GM12892 (cell line): ENCODE data around the gene ATP8B3.
A peak's percentile ranks its signal among the peaks of the same experiment; 100 is the strongest.

ENCODE experiments used
- DNase-seq: peaks from one replicate; pipeline ENCODE4 v3.0.0; 2011; ENCODE audit not compliant: insufficient read length
- FAIRE-seq: peaks from 2 replicates; lab custom pipeline; 2011; peaks lifted over from hg19 to GRCh38; lab: Jason Lieb, UNC
- POLR2A ChIP-seq: IDR thresholded peaks from 2 replicates; pipeline ENCODE4 v1.6.1; 2011; ENCODE audit warnings: low read depth, low read length, control low read depth
- POLR2AphosphoS5 ChIP-seq: IDR thresholded peaks from 2 replicates; pipeline ENCODE4 v1.6.1; 2011; ENCODE audit warnings: low read depth, low read length, control low read depth
- TAF1 ChIP-seq: IDR thresholded peaks from 2 replicates; pipeline ENCODE4 v1.6.1; 2011; ENCODE audit warnings: low read depth, mild to moderate bottlenecking, control low read depth, low read length, borderline replicate concordance

Gene ATP8B3

DNA sequence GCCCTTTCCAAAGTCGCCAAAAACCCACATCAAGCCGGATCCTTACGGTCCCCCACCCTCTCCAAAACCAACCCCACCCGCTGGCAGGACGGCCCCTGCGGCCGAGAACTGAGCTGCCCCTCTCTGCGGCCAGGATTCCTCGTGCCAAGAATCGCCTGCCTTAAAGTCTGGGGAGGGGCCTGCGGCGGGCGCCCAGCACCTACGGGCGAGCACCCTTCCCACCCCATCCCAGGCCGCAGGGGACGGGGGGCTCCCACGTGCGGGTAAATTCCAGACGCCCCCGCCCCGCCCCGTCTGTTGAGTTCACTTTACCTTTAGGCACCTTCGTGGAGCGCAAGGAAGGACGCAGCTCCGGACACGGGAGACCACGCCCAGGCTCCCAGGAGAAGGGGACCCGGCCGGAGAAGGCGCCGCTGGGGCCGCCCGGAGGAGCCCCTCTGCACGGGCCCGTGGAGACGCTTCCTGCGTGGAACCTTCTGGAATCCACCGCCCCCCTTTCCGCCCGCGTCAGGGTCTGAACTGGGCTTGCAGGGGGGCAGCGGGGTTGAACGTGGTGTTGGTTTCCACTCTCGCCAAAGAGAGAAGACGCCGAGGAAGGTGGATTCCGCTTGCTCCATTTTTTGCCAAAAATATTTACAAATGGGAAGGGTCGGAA is 36.0 kb downstream of the ATP8B3 start:
- FAIRE-seq (no peak), DNase-seq (no peak)
- no peak for TF ChIP-seq POLR2AphosphoS5
- TF ChIP-seq POLR2A: no peak
- TF ChIP-seq TAF1: no peak

DNA sequence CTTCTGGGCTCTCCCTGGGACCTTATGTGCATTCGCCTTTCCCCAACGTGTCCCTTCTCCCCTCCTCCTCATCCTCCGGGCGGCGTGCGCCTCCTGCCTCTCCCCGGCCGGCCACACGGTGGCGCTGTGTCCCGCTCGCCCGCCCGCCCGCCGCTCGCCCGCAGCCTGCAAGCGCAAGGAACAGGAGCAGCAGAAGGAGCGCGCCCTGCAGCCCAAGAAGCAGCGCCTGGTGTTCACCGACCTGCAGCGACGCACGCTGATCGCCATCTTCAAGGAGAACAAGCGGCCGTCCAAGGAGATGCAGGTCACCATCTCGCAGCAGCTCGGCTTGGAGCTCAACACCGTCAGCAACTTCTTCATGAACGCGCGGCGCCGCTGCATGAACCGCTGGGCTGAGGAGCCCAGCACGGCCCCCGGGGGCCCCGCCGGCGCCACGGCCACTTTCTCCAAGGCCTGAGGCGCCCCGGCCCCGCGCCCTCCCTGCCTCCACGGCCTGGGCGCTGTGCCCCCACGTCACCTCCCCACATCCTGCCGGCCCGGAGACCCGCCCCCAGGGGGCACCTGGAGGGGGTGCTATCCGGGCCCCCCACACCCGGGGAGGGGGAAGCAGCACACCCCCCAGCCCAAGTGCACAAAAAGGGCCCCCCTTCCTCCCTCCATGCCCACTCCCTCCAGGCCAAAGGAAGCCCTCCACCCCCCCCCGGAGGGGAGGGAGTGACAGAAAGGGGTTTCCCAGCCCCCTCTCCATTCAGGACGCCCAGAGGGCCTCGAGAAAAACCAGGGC is 36.9 kb downstream of the ATP8B3 start:
- no peak for FAIRE-seq
- no peak for DNase-seq
- TF ChIP-seq POLR2A (no peak), POLR2AphosphoS5 (no peak), TAF1 (no peak)

DNA sequence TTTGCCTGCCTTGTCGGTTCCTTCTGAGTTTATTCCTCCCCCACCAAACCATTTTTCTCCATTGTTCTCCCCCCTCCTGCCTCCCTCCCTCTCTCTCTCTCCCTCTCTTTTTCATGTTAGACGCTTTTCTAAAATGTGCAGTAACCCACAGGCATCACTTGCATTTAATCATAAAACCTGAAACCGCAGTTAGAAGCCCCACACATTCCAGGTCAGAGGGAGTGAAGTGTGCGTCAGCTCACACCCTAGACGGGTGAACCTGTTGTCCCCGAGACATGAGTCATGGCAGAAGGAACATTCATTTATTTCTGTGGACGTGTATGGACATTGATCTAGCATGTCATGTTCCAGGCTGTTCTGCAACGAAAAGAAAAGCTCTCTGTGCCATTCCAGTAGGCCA is 38.9 kb downstream of the ATP8B3 start:
- TF ChIP-seq POLR2AphosphoS5: no peak
- no peak for TF ChIP-seq POLR2A
- no peak for TF ChIP-seq TAF1
- DNase-seq (no peak), FAIRE-seq (no peak)

DNA sequence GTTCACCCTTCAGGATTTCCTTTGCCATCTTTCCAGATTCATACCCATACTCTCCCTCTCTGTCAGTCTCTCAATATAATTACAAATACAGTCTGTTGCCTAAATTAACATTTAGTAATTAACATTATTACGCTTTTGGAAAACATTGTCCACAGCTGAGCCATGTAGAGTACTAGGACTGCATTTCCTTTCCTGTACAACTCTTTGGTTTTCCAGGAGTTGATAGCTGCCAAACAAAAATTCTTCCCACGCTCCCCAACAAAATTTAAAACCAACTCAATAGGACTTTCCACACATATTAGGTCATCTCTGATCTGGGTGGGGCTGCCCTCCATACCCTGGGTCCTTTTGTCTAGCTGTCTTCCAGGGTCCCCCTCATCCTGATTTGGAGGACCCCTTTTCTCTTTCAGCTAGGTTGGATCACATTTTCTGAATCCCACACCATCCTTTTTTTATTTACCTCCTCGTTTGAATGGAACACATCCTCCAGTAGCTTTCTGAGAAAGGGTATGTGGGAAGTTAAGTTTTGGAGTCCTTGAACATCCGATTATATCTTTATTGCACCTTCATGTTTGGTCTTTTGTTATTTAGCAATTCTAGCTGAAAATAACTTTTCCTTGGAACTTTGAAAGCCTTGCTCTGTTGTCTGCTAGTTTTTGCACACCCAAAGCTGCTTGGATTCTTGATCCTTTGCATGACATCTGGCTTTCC is 41.1 kb downstream of the ATP8B3 start:
- DNase-seq (no peak), FAIRE-seq (no peak)
- TF ChIP-seq POLR2A (no peak), TAF1 (no peak), POLR2AphosphoS5 (no peak)

DNA sequence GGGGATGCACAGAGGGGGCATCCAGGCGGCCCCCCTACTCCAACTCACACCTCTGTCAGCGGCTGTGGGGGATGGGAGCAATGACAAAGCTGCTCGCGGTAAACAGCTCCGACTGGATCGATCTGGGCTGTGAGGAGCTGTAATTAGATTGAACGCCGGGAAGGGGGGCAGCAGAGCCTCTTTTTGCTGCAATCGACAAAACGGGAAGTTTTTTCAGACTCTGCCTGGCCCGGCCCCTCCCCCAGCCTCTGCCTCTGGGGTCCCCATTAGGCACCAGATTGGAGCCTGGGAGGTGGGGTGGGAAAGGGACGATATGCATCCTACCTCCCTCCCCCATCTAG is 42.5 kb downstream of the ATP8B3 start:
- FAIRE-seq (no peak), DNase-seq (no peak)
- no peak for TF ChIP-seq POLR2AphosphoS5
- no peak for TF ChIP-seq POLR2A
- TF ChIP-seq TAF1: no peak

DNA sequence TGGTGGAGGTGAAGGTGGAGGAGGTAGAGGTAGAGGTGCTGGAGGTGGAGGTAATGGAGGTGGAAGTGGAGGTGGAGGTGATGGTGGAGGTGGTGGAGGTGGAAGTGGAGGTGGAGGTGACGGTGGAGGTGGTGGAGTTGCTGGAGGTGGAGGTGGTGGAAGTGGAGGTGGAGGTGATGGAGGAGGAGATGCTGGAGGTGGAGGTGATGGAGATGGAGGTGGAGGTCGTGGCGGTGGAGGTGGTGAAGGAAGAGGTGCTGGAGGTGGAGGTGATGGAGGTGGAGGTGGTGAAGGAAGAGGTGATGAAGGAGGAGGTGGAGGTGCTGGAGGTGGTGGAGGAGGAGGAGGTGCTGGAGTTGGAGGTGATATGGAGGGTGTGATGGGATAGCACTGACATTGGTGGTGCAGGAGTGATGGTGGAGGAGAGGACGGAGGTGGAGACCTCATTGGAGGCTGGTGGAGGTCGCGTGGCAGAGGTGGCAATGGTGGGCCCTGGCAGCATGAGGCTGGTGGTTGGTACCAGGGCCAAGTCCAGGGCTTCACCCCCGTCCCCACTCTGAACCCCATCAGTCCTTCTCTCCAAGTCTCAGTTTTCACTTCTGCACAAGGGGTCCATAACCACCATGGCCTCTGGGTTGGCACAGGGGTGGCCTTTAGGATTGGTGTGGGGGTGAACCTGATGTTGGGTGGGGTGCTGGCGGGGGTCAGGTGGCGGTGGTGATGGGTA is 43.0 kb downstream of the ATP8B3 start:
- TF ChIP-seq POLR2A (no peak), POLR2AphosphoS5 (no peak), TAF1 (no peak)
- no peak for FAIRE-seq
- DNase-seq: no peak

DNA sequence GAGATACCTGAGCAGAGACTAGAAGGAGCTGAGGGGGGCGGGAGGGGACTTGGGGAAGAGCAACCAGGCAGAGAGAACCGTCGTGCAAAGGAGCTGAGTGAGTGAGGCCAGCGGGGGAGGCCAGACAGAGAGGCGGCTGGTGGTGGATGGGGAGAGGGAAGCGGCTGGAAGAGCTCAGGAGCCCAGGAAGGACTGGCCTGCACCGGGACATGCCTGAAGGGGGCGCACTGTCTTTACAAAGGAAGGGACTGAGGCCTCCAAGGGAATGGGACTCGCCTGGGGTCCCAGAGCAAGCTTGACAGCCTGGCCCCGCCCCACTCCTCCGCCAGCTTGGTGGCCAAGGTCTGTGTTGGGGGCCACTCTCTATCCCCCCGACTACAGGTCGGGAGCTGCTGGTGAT is 43.8 kb downstream of the ATP8B3 start:
- TF ChIP-seq POLR2AphosphoS5 (no peak), POLR2A (no peak), TAF1 (no peak)
- no peak for DNase-seq
- FAIRE-seq: no peak

DNA sequence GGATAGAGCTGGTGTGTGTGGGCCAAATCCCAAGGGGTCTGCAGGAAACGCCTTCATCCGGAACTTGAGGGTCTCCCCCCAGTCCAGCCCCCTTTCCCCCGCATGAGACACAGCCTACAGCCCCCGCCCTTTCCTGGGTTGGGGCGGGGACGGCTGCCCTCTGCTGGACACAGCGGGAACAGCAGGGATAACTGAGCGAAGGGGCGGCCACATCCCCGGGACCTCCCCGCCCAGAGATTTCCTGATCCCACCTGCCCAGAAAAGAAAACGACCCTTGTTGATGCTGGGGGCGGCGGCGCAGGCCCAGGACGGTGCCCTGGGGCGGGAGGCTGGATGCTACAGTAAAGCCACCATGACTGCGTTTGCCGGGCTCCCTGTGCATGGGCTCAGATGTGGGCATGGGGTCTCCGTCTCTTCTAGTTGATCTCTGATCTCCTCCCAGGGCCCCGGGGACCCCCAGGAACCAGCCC is 44.6 kb downstream of the ATP8B3 start:
- peak; percentile 90 for DNase-seq
- no peak for TF ChIP-seq TAF1
- no peak for TF ChIP-seq POLR2A
- TF ChIP-seq POLR2AphosphoS5: no peak
- peak; percentile 79 for FAIRE-seq

DNA sequence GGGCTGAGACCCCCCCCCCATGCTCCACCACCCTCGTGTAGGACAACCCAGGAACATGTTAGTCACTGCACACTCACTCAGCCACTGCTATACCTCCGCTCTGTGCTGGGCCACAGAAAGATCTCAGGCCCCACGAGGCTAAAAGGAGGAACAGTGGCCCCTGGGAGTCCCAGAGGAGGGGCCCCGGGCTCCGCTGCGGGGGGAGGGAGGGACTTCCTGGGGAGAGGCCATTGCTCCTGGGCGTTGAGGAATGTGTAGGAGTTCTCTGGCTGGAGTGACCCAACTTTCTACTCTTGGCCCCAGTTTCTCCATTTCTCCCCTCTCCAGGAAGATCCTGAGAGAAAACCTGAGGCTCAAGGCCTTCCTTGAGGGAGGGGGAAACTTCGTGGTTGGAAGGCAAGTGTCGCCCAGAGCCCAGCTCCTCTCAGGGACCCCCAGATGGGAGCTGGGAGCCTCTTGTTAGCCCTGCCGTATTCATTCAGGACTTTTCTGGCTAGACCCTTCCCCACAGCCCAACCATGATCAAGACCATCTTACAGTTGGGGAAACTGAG is 45.2 kb downstream of the ATP8B3 start:
- TF ChIP-seq POLR2AphosphoS5 (no peak), POLR2A (no peak), TAF1 (no peak)
- no peak for FAIRE-seq
- no peak for DNase-seq

DNA sequence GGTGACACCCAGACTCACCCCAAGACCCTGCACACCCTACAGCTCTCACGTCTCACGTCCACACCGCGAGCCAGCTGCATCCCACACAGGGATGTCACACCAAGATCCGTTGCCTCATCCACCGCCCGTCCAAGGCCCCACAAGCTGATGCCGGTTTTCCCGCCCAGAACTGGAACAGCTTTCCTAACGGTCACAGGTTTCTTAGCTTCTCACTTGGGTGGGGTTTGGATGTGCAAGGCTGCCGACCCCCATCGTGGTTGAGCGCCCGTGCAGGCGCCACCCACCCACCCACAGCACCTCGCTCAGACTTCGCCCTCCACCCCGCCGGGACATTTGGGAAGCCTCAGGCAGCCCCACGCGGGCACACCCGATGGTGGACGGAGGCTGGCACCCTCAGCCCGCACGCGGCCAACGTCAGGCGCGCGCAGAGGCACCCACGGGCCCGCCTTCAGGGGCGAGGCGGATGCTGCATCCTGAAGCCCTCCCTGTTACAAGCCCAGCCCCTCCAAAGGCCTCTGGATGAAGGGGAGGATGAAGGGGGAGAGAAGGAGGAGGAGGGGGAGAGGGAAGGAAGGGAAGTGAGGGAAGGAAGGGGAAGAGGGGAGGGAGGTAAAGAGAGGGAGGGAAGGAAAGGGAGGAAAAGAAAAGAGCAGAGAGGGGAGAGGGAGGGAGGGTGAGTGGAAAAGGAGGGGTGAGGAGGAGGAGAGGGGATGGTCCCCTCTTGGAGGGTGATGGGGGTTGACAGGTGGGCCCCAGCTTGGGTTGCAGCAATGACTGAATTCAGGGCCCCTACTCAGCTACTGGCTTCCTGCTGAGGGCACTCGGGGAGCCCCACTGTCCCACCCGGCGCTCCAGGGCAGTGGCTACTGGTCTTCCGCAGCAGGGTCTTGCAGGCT is 45.9 kb downstream of the ATP8B3 start:
- FAIRE-seq (no peak), DNase-seq (no peak)
- TF ChIP-seq POLR2AphosphoS5 (no peak), TAF1 (no peak), POLR2A (no peak)
